Liver (tissue), 9 donors: ENCODE data around the gene SMCO4. TPM values are rescaled to one million over a fixed set of nuclear protein-coding genes. Genes with fewer than 3 reads are reported as not detected.
"Not testable (repeated sequence)": the region's sequence is repeated elsewhere in the genome, so short reads cannot be mapped to it uniquely, and the experiment has no call there.

Experiments
- DNase-seq: peaks from one replicate; pipeline ENCODE4 v3.0.0-alpha.2; 2017; ENCODE audit warnings: low spot score
- H3K27ac ChIP-seq, 2 donors: one replicate each; pipeline ENCODE4 v1.7.0; 2013; ENCODE audit warnings: inconsistent platforms in 2 of 2, low read length in 2 of 2, control low read depth in 1 of 2, low read depth in 1 of 2, mild to moderate bottlenecking in 1 of 2
- H3K27me3 ChIP-seq, 4 donors: one replicate each; pipeline versions ENCODE4 v1.6.1 to v1.7.0; 2013; ENCODE audit warnings: low read length in 3 of 4, inconsistent platforms in 1 of 4, mild to moderate bottlenecking in 1 of 4, moderate library complexity in 1 of 4; ENCODE audit not compliant: control insufficient read depth in 4 of 4, insufficient read depth in 4 of 4
- H3K36me3 ChIP-seq, 4 donors: one replicate each; pipeline versions ENCODE4 v1.6.1 to v1.7.0; 2013; ENCODE audit warnings: low read length in 3 of 4, mild to moderate bottlenecking in 3 of 4, low read depth in 1 of 4, moderate library complexity in 1 of 4; ENCODE audit not compliant: control insufficient read depth in 4 of 4, insufficient read depth in 3 of 4
- H3K4me1 ChIP-seq, 4 donors: one replicate each; pipeline versions ENCODE4 v1.6.1 to v1.7.0; 2013; ENCODE audit warnings: low read length in 3 of 4, mild to moderate bottlenecking in 3 of 4, moderate library complexity in 1 of 4; ENCODE audit not compliant: control insufficient read depth in 4 of 4, insufficient read depth in 4 of 4
- H3K4me3 ChIP-seq, 3 donors: one replicate each; pipeline versions ENCODE4 v1.6.1 to v1.7.0; 2013; ENCODE audit warnings: low read length in 3 of 3, control low read depth in 1 of 3, low read depth in 1 of 3, mild to moderate bottlenecking in 1 of 3
- H3K9ac ChIP-seq, 2 donors: one replicate each; pipeline ENCODE4 v1.7.0; 2013; ENCODE audit warnings: low read length in 2 of 2, mild to moderate bottlenecking in 2 of 2, moderate library complexity in 2 of 2, control low read depth in 1 of 2, low read depth in 1 of 2
- H3K9me3 ChIP-seq, 4 donors: one replicate each; pipeline versions ENCODE4 v1.6.1 to v1.7.0; 2013; ENCODE audit warnings: low read length in 3 of 4; ENCODE audit not compliant: control insufficient read depth in 4 of 4
- ATF3 ChIP-seq: IDR thresholded peaks from 2 replicates; pipeline ENCODE4 v1.6.1; 2016; ENCODE audit warnings: antibody characterized with exemption
- EGR1 ChIP-seq, 2 donors: IDR thresholded peaks; 2 replicates each; pipeline ENCODE4 v1.6.1; 2016 to 2018; ENCODE audit warnings: antibody characterized with exemption in 2 of 2, low read depth in 2 of 2
- FOXA1 ChIP-seq: IDR thresholded peaks from 2 replicates; pipeline ENCODE4 v1.6.1; 2016; ENCODE audit warnings: antibody characterized with exemption
- FOXA2 ChIP-seq: IDR thresholded peaks from 2 replicates; pipeline ENCODE4 v1.6.1; 2016; ENCODE audit warnings: antibody characterized with exemption
- GABPA ChIP-seq, 2 donors: IDR thresholded peaks in 1 of 2; conservative IDR thresholded peaks in 1 of 2; 2 replicates each; pipeline ENCODE4 v1.6.1; 2016; ENCODE audit warnings: antibody characterized with exemption in 2 of 2, mild to moderate bottlenecking in 1 of 2, moderate library complexity in 1 of 2
- HNF4A ChIP-seq, 2 donors: conservative IDR thresholded peaks; 2 replicates each; pipeline ENCODE4 v1.6.1; 2016; ENCODE audit warnings: antibody characterized with exemption in 2 of 2, mild to moderate bottlenecking in 2 of 2
- HNF4G ChIP-seq: IDR thresholded peaks from 2 replicates; pipeline ENCODE4 v1.6.1; 2016; ENCODE audit warnings: antibody characterized with exemption
- JUND ChIP-seq, 2 donors: IDR thresholded peaks; 2 replicates each; pipeline ENCODE4 v1.6.1; 2016; ENCODE audit warnings: antibody characterized with exemption in 2 of 2
- NR2F2 ChIP-seq: IDR thresholded peaks from 2 replicates; pipeline ENCODE4 v1.6.1; 2016; ENCODE audit warnings: antibody characterized with exemption
- REST ChIP-seq: IDR thresholded peaks from 2 replicates; pipeline ENCODE4 v1.6.1; 2016; ENCODE audit warnings: antibody characterized with exemption, mild to moderate bottlenecking
- RXRA ChIP-seq, 2 donors: IDR thresholded peaks; 2 replicates each; pipeline ENCODE4 v1.6.1; 2017 to 2018; ENCODE audit warnings: antibody characterized with exemption in 2 of 2, mild to moderate bottlenecking in 1 of 2
- SP1 ChIP-seq: IDR thresholded peaks from 2 replicates; pipeline ENCODE4 v1.6.1; 2018; ENCODE audit warnings: antibody characterized with exemption, mild to moderate bottlenecking
- YY1 ChIP-seq: IDR thresholded peaks from 2 replicates; pipeline ENCODE4 v1.6.1; 2016; ENCODE audit warnings: antibody characterized with exemption, mild to moderate bottlenecking
- ZBTB33 ChIP-seq: IDR thresholded peaks from 2 replicates; pipeline ENCODE4 v1.6.1; 2016; ENCODE audit warnings: antibody characterized with exemption
- WGBS: extraction: QIAGEN DNeasy Blood & Tissue Kit; methylation state at CpG from one replicate; pipeline ENCODE4 v1.1.7; 2013; 5-methylcytosine and 5-hydroxymethylcytosine counted together
- polyA plus RNA-seq, 2 donors: library from polyadenylated mRNA; stranded (reverse) in 1 of 2; unstranded in 1 of 2; fragments of 200-250 nt in 1 of 2; fragments of >200 nt in 1 of 2; fragmentation: Nextera tagmentation in 1 of 2; extraction: Ambion mirVana in 1 of 2; gene quantifications; one replicate each; pipeline versions ENCODE4 v1.2.1 to v1.2.3, GENCODE V29; 2013 to 2015
- total RNA-seq, 2 donors: library from RNA; depleted of rRNA; stranded (reverse); fragments of >200 nt; gene quantifications; one replicate each; pipeline ENCODE4 v1.2.3, GENCODE V29; 2014
- TF ChIP-seq, protein P1 (sequence below): IDR thresholded peaks from 2 replicates; pipeline ENCODE4 v1.6.1; 2016; ENCODE audit warnings: antibody characterized with exemption
- TF ChIP-seq, protein P2 (sequence below): fragments of 150-350 bp; IDR thresholded peaks from 2 replicates; pipeline ENCODE4 v1.5.1; 2017; ENCODE audit warnings: improper control_type of control experiment, low read depth, low read length; ENCODE audit not compliant: missing input control
- donor health status: healthy.
- donor health status: healthy.
- donor health status: healthy.
- donor health status: healthy.
- donor health status: healthy.

The SMCO4 gene
- total and polyA plus RNA-seq, 4 donors, result 21.2 to 98.8 (median 47.9) TPM

DNA sequence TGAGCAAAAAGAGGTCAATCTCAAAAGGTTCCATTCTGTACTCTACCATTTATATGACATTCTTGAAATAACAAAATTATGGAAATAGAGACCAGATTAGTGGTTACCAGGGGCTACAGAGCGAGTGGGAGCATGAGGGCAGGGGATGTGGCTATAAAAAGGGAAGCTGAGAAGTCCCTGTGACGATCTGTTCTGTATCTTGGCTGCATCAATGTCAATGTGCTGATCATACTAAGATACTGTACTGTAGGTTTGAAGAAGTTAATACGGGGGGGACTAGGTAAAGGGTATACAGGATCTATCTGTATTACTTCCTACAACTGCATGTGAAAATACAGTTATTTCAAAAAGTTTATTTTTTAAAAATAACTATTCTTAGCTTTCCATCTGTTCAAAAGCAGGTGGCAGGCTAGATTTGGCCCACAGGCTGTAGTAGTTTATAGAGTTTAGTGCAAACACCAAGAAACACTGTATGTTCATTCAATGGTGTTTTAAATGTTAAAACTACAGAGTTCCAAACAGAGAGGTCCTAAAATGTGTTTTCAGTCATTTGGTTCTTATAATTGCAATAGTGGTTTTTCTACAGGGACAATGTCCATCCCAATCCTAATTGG, 78.2 kb downstream of the SMCO4 start (continued):
- TF ChIP-seq HNF4A (conservative IDR thresholded peaks at IDR 0.05), result no peak

GRCh38 chr11:93463666-93464065, 79.5 kb downstream of the SMCO4 start:
- not testable (repeated sequence) for H3K9ac ChIP-seq, H3K9me3 ChIP-seq, H3K27ac ChIP-seq, H3K27me3 ChIP-seq, H3K4me3 ChIP-seq, H3K4me1 ChIP-seq, DNase-seq, H3K36me3 ChIP-seq
- 95% methylated on average over 4 of the region's 4 CpGs for WGBS

GRCh38 chr11:93458286-93458685, 84.9 kb downstream of the SMCO4 start:
- Histone ChIP-seq H3K4me3 (no peak overlapping the region), H3K9ac (no peak overlapping the region), H3K36me3 (no peaks in the 10 kb centered on the region), H3K9me3 (no peaks in the 10 kb centered on the region), H3K27me3 (no peaks in the 10 kb centered on the region), H3K27ac (no peak overlapping the region), H3K4me1 (no peaks in the 10 kb centered on the region)
- 95% methylated on average over 9 of the region's 9 CpGs for WGBS
- DNase-seq, result no peak
- TF ChIP-seq HNF4G (no peak), RXRA (IDR thresholded peaks at IDR 0.05) (no peak), FOXA2 (no peak), SP1 (no peak), YY1 (no peak), GABPA (IDR thresholded peaks at IDR 0.05 in 1 of 2, conservative IDR thresholded peaks at IDR 0.05 in 1 of 2) (no peak), ATF3 (no peak), HNF4A (conservative IDR thresholded peaks at IDR 0.05) (no peak), NR2F2 (no peak), FOXA1 (no peak), EGR1 (IDR thresholded peaks at IDR 0.05; ENCODE audit: low read depth in 2 of 2) (no peak), ZBTB33 (no peak), REST (no peak), JUND (IDR thresholded peaks at IDR 0.05) (no peak)
- TF ChIP-seq, protein P1, sequence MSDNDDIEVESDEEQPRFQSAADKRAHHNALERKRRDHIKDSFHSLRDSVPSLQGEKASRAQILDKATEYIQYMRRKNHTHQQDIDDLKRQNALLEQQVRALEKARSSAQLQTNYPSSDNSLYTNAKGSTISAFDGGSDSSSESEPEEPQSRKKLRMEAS, result no peak
- TF ChIP-seq, protein P2, sequence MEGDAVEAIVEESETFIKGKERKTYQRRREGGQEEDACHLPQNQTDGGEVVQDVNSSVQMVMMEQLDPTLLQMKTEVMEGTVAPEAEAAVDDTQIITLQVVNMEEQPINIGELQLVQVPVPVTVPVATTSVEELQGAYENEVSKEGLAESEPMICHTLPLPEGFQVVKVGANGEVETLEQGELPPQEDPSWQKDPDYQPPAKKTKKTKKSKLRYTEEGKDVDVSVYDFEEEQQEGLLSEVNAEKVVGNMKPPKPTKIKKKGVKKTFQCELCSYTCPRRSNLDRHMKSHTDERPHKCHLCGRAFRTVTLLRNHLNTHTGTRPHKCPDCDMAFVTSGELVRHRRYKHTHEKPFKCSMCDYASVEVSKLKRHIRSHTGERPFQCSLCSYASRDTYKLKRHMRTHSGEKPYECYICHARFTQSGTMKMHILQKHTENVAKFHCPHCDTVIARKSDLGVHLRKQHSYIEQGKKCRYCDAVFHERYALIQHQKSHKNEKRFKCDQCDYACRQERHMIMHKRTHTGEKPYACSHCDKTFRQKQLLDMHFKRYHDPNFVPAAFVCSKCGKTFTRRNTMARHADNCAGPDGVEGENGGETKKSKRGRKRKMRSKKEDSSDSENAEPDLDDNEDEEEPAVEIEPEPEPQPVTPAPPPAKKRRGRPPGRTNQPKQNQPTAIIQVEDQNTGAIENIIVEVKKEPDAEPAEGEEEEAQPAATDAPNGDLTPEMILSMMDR, result no peak
